ENCODE data around the gene GASK1A.

GRCh38 chr3:43034200-43034599 is 55.1 kb downstream of the GASK1A start:
- TF ChIP-seq, protein P1, sequence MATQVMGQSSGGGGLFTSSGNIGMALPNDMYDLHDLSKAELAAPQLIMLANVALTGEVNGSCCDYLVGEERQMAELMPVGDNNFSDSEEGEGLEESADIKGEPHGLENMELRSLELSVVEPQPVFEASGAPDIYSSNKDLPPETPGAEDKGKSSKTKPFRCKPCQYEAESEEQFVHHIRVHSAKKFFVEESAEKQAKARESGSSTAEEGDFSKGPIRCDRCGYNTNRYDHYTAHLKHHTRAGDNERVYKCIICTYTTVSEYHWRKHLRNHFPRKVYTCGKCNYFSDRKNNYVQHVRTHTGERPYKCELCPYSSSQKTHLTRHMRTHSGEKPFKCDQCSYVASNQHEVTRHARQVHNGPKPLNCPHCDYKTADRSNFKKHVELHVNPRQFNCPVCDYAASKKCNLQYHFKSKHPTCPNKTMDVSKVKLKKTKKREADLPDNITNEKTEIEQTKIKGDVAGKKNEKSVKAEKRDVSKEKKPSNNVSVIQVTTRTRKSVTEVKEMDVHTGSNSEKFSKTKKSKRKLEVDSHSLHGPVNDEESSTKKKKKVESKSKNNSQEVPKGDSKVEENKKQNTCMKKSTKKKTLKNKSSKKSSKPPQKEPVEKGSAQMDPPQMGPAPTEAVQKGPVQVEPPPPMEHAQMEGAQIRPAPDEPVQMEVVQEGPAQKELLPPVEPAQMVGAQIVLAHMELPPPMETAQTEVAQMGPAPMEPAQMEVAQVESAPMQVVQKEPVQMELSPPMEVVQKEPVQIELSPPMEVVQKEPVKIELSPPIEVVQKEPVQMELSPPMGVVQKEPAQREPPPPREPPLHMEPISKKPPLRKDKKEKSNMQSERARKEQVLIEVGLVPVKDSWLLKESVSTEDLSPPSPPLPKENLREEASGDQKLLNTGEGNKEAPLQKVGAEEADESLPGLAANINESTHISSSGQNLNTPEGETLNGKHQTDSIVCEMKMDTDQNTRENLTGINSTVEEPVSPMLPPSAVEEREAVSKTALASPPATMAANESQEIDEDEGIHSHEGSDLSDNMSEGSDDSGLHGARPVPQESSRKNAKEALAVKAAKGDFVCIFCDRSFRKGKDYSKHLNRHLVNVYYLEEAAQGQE (IDR thresholded peaks at IDR 0.05; ENCODE audit: insufficient read depth in 1 of 2, low read depth in 2 of 2, low read length in 1 of 2) = no peak
- no peak for TF ChIP-seq POLR2AphosphoS5 (IDR thresholded peaks at IDR 0.05; ENCODE audit: low read depth, low read length)
